Measurements from ENCODE around the gene ERICH6. TPM values are rescaled to one million over a fixed set of nuclear protein-coding genes. Genes with fewer than 3 reads are reported as not detected.

ERICH6 gene
- total RNA-seq, 1 donor from 2014 or later, result not detected

DNA sequence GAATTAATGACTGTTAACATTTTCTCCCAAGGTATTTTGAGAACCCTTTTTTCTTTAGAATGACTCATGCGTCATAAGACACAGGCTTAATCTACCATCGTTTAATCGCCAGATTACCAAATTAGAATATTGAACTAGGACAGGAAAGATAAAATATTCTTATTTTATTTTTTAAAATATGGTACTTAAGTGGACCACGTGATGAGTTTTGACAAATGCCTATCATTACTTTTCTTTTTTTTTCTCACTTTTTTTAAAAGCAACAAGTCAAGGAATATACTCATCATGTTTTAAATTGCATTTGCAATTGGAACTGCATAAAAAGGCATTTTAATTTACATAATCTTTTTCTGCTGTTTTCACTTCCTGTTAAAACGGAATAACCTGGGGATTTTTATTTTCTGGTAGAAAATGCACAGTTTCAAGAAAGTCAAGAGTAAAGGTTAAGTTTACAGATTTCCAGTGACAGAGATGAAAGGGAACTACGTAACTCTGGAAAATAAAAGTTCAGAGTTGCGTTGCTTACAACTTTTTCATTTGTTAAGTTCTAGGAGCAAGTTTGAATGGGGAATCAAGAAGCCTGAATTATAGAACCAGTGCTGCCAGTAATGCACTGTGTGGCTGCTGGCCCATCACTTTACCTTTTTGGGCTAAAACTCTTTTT, 35.6 kb upstream of the ERICH6 start:
- no peaks in the 10 kb centered on the region for H3K9me3 Mint-ChIP-seq (ENCODE audit: low read depth)
- TF ChIP-seq, protein P1, sequence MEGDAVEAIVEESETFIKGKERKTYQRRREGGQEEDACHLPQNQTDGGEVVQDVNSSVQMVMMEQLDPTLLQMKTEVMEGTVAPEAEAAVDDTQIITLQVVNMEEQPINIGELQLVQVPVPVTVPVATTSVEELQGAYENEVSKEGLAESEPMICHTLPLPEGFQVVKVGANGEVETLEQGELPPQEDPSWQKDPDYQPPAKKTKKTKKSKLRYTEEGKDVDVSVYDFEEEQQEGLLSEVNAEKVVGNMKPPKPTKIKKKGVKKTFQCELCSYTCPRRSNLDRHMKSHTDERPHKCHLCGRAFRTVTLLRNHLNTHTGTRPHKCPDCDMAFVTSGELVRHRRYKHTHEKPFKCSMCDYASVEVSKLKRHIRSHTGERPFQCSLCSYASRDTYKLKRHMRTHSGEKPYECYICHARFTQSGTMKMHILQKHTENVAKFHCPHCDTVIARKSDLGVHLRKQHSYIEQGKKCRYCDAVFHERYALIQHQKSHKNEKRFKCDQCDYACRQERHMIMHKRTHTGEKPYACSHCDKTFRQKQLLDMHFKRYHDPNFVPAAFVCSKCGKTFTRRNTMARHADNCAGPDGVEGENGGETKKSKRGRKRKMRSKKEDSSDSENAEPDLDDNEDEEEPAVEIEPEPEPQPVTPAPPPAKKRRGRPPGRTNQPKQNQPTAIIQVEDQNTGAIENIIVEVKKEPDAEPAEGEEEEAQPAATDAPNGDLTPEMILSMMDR (IDR thresholded peaks at IDR 0.05), result no peak
- peaks cover 12% of the 10 kb centered on the region for H3K36me3 Mint-ChIP-seq (ENCODE audit: low read depth)
- DNase-seq (ENCODE audit: low spot score), result no peak
- H3K4me3 Mint-ChIP-seq (ENCODE audit: unreplicated experiment), result no peak overlapping the region
- no peaks in the 10 kb centered on the region for H3K27me3 Mint-ChIP-seq (ENCODE audit: low read depth)
- H3K27ac Mint-ChIP-seq (ENCODE audit: unreplicated experiment), result no peak overlapping the region
- H3K4me1 Mint-ChIP-seq (ENCODE audit: low read depth), result peaks cover 42% of the 10 kb centered on the region

DNA sequence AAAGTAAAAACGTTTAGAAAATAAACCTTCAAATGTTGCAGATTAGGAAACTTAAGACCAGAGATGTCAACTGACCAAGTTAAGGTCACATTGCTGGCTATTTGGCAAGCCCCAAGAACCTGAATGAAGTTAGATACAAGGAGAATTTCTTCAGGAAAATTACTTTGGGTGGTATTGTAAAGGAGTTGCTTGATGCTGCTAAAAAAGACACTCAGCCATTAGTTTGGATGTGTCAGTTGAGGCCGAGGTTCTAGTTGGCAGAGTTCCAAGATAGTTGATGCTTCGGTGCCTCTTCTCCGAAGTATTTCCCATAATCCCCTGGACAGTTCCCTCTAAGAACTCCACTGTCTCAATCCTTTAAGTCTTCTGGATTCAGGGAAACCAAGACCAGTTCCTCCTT, 35.0 kb upstream of the ERICH6 start:
- Mint-ChIP-seq H3K27ac (ENCODE audit: unreplicated experiment) (no peak overlapping the region), H3K27me3 (ENCODE audit: low read depth) (no peaks in the 10 kb centered on the region), H3K36me3 (ENCODE audit: low read depth) (peaks cover 12% of the 10 kb centered on the region), H3K4me3 (ENCODE audit: unreplicated experiment) (no peak overlapping the region), H3K4me1 (ENCODE audit: low read depth) (peaks cover 37% of the 10 kb centered on the region), H3K9me3 (ENCODE audit: low read depth) (no peaks in the 10 kb centered on the region)
- TF ChIP-seq, protein P1 (IDR thresholded peaks at IDR 0.05), result no peak
- DNase-seq (ENCODE audit: low spot score), result no peak

DNA sequence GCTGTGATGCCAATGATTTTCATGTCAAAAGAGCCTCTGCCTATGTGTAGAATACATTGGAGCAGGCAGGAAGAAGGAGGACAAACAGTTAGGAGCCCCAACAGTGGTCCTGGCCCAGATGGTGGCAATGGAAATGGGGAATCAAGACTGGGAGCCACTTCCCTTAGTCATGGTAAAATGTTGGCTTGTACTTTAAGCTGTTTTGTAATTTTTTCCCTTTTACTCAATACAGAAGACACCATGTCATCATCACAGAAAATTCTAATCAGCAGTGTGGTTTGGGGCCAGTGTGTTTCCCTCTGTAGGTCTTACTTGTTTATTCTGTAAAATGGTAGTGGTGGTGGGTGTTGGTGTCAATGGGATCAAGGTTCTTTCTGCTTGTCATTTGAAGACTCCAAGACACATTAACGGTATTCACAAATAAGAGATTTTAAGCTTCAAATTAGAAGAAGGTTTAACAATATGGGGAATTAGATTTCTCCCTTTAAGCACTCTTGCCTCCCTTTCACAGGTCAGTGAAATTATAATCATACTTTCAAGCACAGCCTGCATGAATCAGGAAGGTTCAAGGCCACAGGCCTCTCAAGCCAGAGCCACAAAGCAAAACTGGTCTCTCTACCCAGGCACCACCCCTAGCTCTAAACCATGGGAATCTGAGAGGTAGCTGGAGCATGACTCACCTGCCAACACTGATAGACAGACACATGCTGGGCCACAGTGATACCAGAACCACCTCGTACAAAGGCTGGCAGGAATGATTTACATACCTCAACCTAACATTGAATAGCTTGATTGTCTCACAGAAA, 34.4 kb upstream of the ERICH6 start:
- H3K4me1 Mint-ChIP-seq (ENCODE audit: low read depth), result peaks cover 34% of the 10 kb centered on the region

DNA sequence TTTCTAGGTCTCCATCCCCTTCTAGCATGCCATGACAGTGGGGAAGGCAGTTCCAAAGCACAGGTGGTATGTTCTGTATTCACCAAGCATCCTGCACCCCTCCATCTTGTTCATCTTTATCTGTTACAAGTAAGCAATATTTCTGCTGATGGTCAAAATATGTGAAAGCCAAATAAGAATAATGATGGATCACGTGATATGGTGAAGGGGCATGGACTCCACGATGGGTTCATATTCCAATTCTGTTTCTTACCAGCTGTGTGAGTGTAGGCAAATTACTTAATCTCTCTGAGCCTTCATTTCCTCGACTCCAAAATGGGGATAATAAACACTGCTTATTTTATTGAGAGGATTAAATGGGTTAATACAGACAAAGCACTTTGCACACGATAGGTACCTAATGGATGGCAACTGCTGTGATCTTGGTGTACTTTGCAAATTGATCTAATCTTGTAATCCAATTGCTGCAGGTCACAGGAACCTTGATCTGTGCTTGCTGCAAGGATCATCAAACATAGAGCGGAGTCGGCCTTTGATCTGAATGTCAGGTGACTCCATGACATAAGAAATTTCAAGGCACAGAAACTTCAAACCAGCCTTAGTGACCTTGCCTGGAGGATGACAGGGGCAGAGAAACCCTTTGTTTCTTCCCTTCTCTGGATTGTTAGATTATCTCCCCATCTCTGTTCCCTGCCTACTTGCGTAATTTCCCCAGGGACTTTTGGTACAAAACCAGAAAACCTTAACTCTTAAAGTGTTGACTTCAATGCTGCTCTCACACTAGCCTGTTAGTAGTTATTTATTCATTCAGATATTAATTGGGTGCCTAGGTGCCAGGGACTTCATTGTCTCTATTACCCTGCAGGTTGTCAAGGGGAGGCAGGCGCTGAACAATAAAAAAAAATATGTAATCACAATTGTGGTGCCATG, 33.4 kb upstream of the ERICH6 start:
- H3K27ac Mint-ChIP-seq (ENCODE audit: unreplicated experiment), result no peak overlapping the region
- TF ChIP-seq, protein P1 (IDR thresholded peaks at IDR 0.05), result no peak
- no peaks in the 10 kb centered on the region for H3K27me3 Mint-ChIP-seq (ENCODE audit: low read depth)
- DNase-seq (ENCODE audit: low spot score), result no peak
- H3K9me3 Mint-ChIP-seq (ENCODE audit: low read depth), result no peaks in the 10 kb centered on the region
- H3K4me1 Mint-ChIP-seq (ENCODE audit: low read depth), result peaks cover 25% of the 10 kb centered on the region
- no peak overlapping the region for H3K4me3 Mint-ChIP-seq (ENCODE audit: unreplicated experiment)
- peaks cover 8% of the 10 kb centered on the region for H3K36me3 Mint-ChIP-seq (ENCODE audit: low read depth)

More for the DNA sequence above, 34.4 kb upstream of the ERICH6 start:
- H3K4me3 Mint-ChIP-seq (ENCODE audit: unreplicated experiment), result no peak overlapping the region
- TF ChIP-seq, protein P1 (IDR thresholded peaks at IDR 0.05), result no peak
- DNase-seq (ENCODE audit: low spot score), result no peak
- peak overlapping the region; percentile 54 for H3K27ac Mint-ChIP-seq (ENCODE audit: unreplicated experiment)
- no peaks in the 10 kb centered on the region for H3K9me3 Mint-ChIP-seq (ENCODE audit: low read depth)
- H3K27me3 Mint-ChIP-seq (ENCODE audit: low read depth), result no peaks in the 10 kb centered on the region
- H3K36me3 Mint-ChIP-seq (ENCODE audit: low read depth), result peaks cover 12% of the 10 kb centered on the region

DNA sequence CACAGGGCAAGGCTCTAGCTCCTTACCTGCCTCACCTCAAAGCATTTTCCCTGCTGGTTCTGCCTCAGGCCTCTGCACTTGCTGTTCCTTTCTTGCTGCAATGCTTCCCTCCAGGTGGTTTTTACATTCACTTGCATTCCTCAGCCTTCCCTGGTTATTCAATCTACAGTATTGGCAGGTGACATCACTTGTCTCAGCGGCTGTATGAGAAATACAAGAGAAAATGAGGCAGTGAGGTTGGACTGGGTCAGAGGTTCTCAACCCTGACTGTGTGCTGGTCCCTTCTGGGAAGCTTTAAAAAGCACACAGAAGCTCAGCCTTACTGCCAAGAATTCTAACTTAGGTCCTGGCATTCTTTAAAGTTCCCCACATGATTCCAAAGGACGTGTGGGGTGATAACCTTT, 32.6 kb upstream of the ERICH6 start:
- H3K27ac Mint-ChIP-seq (ENCODE audit: unreplicated experiment), result no peak overlapping the region
- H3K9me3 Mint-ChIP-seq (ENCODE audit: low read depth), result no peaks in the 10 kb centered on the region
- H3K4me3 Mint-ChIP-seq (ENCODE audit: unreplicated experiment), result no peak overlapping the region
- H3K27me3 Mint-ChIP-seq (ENCODE audit: low read depth), result no peaks in the 10 kb centered on the region
- no peak for DNase-seq (ENCODE audit: low spot score)
- TF ChIP-seq, protein P1 (IDR thresholded peaks at IDR 0.05), result no peak
- H3K4me1 Mint-ChIP-seq (ENCODE audit: low read depth), result peaks cover 24% of the 10 kb centered on the region
- peaks cover 6% of the 10 kb centered on the region for H3K36me3 Mint-ChIP-seq (ENCODE audit: low read depth)
